A549 treated with AZD9567 at 1 μM for 4 hours (cell line): ENCODE measurements around the gene INHA. TPM values are rescaled to one million over a fixed set of nuclear protein-coding genes. Genes with fewer than 3 reads are reported as not detected.

Experiments
- total RNA-seq: library from RNA; stranded (reverse); fragments of 200-300 nt; extraction: Qiagen RNA extraction; gene quantifications from 5 replicates; pipeline ENCODE4 v1.2.3, GENCODE V29; 2022; ENCODE audit not compliant: insufficient read depth

The INHA gene, protein sequence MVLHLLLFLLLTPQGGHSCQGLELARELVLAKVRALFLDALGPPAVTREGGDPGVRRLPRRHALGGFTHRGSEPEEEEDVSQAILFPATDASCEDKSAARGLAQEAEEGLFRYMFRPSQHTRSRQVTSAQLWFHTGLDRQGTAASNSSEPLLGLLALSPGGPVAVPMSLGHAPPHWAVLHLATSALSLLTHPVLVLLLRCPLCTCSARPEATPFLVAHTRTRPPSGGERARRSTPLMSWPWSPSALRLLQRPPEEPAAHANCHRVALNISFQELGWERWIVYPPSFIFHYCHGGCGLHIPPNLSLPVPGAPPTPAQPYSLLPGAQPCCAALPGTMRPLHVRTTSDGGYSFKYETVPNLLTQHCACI
- 0.37 to 0.62 TPM (median 0.54 TPM) in 4 of 5 replicates, not detected in the other for total RNA-seq

DNA sequence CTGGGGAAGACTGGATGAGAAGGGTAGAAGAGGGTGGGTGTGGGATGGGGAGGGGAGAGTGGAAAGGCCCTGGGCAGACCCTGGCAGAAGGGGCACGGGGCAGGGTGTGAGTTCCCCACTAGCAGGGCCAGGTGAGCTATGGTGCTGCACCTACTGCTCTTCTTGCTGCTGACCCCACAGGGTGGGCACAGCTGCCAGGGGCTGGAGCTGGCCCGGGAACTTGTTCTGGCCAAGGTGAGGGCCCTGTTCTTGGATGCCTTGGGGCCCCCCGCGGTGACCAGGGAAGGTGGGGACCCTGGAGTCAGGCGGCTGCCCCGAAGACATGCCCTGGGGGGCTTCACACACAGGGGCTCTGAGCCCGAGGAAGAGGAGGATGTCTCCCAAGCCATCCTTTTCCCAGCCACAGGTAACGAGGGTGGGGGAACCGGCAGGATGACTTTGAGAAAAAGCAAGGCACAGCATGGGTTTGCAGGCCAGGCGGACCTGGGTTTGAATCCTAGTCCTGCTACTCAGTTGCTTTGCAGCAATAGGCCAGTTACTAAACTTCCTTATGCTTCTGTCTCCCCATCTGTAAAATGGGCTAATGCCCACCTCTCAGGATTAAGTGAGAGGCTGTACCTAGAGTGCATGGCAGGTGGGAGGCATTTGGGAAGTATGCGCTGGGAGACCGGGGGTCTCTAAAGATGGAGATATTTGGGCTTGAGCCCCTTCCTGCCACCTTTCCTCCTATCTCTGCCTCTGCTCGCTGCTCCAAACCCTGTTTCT, at the start of gene INHA:
INHA (plus strand) TSS at position 74 of the 765 bp plus-strand sequence; CDS start at position 139, 65 bp downstream.

DNA sequence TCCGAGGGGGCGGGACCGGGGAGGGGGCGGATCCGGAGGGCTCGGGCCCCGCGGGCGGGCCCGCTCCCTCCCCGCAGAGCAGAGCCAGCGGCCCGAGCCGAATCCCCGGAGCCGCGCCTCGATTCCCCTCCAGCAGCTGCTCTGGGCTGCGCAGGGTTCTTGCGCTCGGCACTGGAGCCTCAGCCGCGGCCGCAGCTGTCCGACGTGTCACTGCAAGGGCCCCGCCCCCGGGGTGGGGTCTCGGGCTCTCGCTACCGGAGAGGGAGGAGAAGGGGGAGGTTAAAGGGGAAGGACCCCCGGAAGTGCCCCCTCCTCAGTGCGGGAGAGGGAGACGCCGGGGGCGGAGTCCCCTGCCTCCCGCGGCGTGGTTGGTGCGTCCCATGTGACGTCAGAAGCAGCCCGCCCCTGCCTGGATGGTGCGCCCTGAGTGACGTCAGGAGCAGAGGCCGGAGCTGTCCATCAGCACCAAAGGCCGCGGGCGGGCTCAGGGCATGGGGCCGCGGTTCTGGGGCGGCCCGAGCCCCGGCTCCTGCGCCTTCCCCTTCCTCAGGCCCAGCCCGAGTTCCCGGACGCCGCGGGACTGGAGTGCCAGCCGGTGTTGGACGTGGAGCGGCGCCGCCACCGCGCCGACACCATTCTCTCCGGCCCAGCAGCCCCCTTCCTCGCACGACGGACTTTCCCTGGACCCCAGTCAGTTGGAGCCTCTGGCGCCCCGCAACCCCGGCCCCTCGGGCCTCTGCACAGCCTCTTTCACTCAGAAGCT, 28.3 kb upstream of the INHA start, which contains the start of the genes CHPF and TMEM198:
CHPF (minus strand) TSS at position 214 of the 763 bp plus-strand sequence. CDS start 271 bp downstream, outside the sequence.
TMEM198 (plus strand) TSS at position 433 of the 763 bp plus-strand sequence. CDS start 700 bp downstream, outside the sequence.

DNA sequence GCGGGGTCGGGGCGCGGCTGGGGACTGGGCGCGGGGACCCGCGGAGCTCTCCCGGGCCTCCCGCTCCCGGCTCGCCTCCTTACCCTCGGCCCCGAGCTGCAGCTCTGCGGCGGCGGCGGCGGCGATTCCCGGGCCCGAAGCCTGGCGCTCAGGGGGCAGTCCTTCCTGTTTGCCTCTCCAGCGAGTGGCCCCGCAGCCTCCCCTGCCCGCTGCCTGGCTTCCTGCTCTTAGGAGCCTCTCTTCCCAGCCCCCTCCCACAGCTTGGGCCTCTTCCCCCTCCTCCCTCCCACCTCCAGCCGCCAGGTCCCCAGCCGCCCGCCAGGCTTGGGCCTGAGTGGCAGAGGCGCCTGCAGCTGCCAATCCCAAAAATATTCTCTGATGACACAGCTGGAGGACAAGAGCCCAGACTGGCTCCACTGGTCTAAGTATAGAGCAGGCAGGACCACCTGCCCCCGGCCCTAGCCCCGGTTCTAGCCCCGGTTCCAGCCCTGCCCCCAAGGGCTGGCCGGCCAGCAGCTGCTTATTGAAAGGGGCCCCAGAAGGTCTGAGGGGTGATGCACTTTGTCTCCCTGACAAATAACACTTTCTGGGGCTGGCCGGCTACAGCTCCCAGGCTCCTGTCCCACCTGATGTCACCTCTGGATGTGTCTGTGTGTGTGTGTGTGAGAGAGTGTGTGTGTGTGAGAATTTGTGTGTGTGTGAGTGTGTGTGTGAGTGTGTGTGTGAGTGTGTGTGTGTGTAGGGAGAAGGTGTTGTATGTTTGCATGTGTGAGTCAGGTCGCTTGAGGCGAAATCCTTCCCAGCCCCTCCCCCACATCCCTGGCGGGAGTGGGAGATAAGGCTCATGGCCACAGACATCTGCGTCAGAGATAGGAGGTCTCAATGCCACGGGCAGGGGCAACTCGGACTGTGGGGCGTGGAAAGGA, 536 bp upstream of the INHA start, which contains the start of gene OBSL1:
OBSL1 (minus strand) TSS at position 229 of the 926 bp plus-strand sequence. CDS start 307 bp downstream, outside the sequence.

DNA sequence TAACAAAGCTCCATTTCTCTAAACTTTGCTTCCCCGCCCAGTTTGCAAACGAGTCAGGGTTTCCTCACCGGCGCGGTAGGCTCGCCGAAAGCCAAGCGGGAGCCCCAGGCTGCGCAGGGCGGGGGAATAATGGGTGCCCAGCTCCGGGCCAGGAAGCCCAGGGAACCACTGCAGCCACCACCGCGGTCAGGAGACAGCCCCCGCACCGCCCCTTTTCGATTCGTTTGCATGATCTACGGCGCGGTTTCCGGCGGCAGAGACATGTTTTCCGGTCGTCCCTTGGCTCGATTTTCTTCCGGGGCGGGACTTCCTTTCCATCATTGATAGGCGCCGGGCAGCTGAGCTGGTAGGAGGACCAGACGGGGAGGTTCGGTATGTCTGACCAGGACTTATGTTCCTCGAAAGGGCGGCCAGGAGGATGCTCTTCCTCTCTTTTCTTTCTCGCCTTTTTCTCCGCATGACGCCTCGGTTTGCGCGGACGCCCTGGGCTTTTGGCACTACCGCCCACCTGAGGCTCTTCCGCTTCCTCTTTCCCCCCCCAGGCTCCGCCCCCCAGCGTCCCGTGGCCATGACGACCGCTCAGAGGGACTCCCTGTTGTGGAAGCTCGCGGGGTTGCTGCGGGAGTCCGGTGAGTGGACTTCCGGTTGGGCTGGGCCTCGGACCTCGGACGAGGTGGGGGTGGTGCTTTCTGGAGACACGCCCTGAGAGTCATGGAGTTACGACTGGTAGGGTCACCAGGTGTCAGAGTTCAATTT, 25.6 kb downstream of the INHA start, which contains the start of gene STK11IP:
STK11IP (plus strand) TSS at position 306 of the 756 bp plus-strand sequence; CDS start at position 569, 263 bp downstream.

Other genes starting within 250 kb of the INHA start
- not detected in 5 replicates for gene RESP18, start 239.6 kb upstream of the INHA start, total RNA-seq
- 62.7 to 99.5 TPM (median 71.7 TPM) in 5 replicates for gene DNPEP, start 184.4 kb upstream of the INHA start, total RNA-seq
- 0.03 to 0.27 TPM (median 0.15 TPM) in 3 of 5 replicates, not detected in the others for gene DES, start 153.9 kb upstream of the INHA start, total RNA-seq
- gene SPEG, start 137.5 kb upstream of the INHA start, total RNA-seq, result 4.7 to 7.8 TPM (median 6.5 TPM) in 5 replicates
- 35.4 to 38.9 TPM (median 36.8 TPM) in 5 replicates for gene GMPPA, start 73.4 kb upstream of the INHA start, total RNA-seq
- 0.02 to 0.09 TPM (median 0.06 TPM) in 4 of 5 replicates, not detected in the other for gene ASIC4, start 57.8 kb upstream of the INHA start, total RNA-seq
- 15.1 to 34.7 TPM (median 33.5 TPM) in 5 replicates for gene CHPF, start 28.5 kb upstream of the INHA start, total RNA-seq
- gene TMEM198, start 28.3 kb upstream of the INHA start, total RNA-seq, result 0.89 to 1.1 TPM (median 0.99 TPM) in 5 replicates
- gene OBSL1, start 771 bp upstream of the INHA start, total RNA-seq, result 20.4 to 24.8 TPM (median 21.2 TPM) in 5 replicates
- 14.7 to 18.3 TPM (median 16.9 TPM) in 5 replicates for gene STK11IP, start 25.5 kb downstream of the INHA start, total RNA-seq
- gene SLC4A3, start 55.3 kb downstream of the INHA start, total RNA-seq, result 1.7 to 3.6 TPM (median 3.0 TPM) in 5 replicates